Activated T-cell treated with anti-CD3 and anti-CD28 coated beads, Interleukin-2, amount 50 U/mL, for 1 hour (primary cell): ENCODE data around the gene POLG2.

Source experiments
- DNase-seq: peaks from one replicate; pipeline ENCODE4 v3.0.0-alpha.2; 2020

The POLG2 gene

DNA sequence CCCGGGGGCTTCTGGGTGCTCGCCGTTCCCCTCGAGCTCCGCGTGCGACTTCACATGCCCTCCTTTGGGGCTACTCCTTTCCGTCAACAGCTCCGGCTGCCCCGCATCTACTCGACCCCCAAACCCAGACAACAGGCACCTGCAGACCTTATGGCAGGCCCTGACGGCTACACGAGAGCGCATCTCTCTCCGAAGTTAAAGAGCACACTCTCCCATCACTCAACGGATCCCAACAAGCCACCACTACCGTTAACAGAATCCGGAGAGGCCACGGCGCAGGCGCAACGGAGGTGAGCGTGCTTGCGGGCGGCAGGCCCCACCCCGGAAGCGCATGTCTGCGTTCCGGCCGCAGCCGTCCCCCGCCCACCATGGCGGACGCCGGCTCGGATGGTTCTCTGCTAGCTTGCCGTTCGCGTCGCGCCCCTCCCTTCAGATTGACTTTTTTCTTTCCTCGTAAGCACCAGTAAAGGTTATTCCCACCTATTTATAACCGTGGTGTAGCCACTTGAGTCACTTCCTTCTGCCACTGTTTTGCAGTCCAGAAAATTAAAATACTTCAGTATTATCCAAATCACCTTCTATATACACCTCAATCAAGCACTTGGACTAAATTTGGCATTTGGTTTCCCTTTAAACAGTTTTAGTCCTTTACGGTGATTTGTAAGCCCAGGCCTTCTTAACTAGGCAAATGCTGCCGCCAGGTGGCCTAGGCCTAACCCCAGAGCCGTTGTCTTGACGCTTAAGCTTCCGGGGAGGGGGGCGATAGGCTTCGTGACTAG is at the start of gene POLG2:
POLG2 (minus strand) TSS at position 269 of the 779 bp plus-strand sequence; CDS start at position 183, 86 bp downstream.
- peak; percentile 95 for DNase-seq

DNA sequence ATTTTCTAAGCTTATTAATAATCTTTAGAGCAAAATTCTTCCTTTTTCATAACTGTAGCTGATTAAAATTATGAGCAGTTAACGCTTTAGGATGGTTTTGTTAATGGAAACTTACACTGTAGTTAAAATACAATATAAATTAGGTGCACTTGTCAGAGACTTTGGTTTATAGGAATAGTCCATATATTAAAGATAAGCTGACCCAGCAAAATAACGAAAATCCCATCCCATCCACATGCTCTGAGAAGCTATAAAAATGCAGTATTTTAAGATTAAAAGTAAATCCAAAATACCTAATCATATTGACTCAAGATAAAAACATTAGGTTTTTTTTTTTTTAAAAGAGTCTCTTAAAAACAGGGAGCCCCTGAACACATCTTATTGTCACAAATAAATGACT is 47.9 kb upstream of the POLG2 start:
- DNase-seq: no peak

DNA sequence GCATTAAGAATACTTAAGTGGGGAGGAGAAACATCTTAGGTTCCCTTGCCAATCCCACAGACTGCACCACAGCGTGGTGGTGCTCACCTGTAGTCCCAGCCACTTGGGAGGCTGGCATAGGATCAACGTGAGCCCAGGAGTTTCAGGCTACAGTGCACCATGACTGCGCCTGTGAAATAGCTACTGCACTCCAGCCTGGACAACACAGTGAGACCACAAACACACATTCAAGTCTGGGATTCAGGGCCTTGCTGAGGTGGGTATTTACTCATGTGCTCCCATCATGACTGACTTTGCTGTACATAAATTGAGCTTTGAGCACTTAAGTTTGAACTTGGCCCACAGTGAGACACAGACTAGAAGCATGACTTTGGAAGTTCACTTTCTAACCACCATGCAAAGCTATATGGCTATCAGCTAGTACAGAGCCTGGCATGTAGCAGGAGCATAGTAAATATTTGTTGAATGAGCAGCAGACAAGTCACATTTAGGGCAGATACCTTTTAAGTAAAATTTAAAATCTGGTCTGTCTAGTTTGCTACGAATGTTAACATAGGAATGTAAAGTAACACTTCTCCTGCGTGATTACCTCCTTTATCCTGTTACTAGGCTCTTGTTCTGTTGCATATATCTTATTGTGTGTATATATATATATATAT is 43.4 kb upstream of the POLG2 start:
- no peak for DNase-seq

DNA sequence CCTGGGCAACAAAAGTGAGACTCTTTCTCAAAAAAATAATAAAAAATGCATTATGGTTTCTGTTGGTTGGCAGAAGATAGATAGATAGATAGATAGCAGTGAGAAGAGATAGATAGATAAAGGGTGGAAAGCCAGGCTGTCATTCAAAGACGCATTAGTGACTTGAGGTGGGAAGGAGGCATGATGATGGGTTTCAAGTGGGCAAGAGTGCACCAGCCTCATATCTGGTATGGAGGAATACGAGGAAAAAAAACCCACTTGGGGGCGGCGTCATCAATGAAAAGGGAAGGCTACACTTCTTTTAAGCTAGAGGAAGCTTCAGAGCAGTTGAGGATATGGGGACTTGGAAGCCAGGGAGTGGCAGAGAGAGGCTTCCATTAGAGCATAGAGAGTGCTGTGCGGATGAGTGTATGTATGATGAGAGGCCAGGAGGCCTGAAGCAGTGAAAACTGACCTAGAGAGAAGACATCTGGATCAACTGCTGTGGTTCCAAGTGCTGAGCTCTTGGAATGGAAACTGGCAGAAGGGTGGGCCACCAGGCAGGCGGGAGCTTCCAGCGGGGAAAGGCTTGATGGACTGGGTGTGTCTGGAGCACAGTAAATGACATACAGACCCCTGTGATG is 41.8 kb upstream of the POLG2 start:
- DNase-seq: no peak

DNA sequence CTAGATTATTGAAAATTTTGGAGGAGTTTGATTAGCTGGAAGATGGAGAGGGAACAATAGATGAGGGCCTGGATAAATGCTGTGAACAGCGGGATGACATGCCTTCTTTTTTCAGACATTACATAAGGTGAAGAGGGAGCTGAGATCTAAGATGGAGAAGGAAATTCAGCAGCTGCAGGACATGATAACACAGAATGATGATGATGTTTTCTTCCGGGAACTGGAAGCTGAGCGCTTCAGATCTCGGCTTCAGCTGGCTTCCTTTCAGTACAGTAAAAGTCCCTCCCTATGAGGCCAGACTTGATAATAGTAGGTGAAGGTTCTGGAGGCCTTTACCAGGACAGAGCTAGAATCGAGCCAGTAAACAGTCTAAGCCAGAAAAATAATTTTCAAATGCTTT is 40.6 kb upstream of the POLG2 start:
- DNase-seq: no peak

DNA sequence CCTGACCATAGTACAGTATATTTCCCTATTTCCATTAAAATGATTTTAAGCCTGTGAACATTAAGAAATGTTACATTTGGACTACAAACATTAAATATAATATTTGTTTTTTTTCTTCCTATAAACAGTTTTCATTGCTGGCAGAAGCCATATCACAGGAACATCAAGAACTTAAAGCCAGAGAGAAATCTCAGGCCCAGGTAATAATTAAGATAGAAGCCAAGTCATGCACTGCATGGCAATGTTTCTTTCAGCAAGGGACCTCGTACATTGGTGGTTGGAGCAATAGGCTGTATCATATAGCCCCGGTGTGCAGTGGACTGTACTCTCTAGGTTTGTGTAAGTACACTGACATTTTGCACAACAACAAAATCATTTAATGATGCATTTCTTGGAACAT is 40.1 kb upstream of the POLG2 start:
- no peak for DNase-seq

DNA sequence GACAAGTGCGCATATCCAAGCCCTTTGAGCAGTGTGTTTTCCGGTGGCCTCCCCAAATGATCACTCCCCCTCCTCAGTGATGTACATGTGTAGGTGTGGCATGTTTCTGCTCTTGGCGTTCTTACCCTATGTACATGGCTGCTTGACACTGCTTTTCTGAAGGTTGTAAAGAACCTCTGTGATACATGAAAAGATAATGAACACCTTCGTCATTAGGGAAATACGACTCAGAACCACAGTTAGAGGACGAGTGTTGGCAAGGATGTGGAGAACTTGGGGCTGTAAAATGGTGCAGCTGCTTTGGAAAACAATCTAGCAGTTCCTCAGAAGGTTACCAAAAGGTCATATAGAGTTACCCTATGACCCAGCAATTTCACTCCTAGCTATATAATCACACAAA is 38.5 kb upstream of the POLG2 start:
- DNase-seq: no peak

DNA sequence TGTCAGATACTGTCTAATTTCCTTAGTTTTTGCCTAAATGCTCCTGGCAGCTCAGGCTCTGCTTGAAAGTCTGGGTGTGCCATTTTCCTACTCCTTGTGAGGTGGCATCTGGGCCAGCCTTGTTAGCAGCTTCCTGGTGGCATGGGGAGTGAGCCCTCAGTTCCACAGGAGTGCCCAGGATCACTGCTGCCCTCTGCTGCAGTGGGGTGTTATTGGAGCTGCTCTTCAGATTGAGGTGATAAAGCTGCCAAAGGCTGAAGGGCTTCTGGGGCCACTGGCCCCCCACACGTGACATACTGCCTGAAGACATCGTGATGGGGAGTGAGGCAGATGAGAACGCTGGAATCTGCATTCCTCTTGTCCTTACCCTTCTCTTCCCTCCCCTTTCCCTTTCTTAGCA is 37.3 kb upstream of the POLG2 start:
- no peak for DNase-seq

DNA sequence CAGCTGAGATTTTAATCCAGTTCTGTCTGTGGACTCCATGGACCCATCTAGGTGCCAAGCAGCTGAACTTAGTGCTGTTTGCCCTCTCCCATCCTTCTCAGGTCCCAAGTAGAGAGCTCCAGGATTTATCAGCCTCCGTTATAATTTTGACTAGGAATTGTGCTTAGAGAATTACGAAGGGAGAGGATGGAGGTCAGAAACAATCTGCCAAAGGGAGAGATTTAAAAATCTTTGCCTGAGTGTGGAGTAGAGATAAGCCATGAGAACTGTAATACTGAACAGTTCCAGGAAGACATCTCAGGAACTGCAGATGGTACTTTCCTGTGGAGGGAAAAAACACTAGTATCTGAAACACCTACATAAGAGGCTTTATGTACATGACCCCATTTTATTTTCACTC is 36.9 kb upstream of the POLG2 start:
- no peak for DNase-seq

DNA sequence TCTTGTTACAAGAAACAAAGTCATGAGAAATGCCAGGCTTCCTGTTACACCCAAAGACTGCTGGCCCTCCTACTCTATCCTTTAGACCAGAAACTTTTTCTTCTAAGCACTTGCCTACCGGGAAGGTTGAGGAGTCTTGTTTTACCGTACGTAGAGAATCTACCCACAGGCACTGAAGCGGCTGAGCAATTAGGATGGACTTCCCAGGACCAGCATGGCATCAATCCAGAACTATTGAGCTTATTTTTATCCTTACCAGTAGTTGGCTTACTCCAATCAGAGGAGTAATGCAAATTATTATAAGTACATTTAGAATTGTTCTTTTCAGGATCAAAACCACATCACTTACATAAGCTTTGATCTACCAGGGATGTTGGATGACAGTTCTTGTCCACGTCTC is 35.6 kb upstream of the POLG2 start:
- DNase-seq: no peak

DNA sequence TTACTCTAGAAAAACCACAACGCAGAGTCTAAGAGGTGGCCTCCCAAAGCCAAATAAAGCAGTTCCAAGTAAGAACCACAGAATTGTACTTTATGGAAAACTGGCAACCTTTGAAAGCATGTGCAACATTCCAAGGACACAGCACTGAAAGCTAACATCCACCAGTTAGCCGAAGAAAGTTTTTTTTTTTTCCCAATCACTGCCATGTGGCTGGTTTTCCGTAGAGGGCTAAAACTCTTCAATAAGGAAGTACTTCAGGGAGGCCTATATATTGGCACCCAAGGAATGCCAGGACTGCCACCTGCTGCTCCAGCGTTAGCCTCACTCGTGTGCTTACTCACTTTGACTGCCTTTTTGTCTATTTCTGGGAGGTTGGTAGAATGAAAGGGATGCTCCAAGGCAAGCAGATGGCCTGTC is 35.1 kb upstream of the POLG2 start:
- no peak for DNase-seq

DNA sequence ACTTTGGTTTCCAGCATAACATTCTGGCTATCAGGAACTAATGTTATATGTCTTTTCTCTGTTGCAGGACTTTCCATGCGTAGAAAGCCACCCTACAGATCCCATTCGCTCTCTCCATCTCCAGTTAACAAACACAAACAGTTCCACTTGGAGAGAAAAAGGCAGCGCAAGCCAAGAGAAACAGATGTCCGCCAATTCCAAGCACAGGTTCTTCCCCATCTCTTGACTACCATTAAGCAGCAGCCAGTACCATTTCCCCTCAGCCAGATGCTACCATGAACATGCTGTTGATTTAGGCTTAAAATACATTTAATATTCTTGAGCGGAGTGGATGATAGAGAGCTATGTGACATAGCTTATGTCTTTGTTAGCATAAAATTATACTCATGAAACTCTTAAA is 32.4 kb upstream of the POLG2 start:
- DNase-seq: no peak

DNA sequence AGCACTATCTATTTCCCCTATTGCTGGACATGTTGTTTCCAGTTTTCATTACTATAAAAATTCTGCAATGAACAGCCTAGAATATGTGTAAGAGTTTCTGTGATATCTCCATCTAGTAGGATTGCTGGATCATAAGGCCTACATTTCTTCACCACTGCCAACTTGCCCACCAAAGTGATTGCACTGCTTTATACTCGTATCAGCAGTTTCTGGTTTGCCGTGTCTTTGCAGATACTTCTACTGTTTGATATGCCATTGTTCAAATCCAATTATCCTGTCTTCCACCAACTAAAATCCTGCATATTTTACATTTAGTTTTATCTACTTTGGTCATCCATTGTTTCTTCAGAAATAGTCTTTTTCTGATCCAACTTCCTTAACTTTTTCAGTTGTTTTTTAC is 31.1 kb upstream of the POLG2 start:
- no peak for DNase-seq

DNA sequence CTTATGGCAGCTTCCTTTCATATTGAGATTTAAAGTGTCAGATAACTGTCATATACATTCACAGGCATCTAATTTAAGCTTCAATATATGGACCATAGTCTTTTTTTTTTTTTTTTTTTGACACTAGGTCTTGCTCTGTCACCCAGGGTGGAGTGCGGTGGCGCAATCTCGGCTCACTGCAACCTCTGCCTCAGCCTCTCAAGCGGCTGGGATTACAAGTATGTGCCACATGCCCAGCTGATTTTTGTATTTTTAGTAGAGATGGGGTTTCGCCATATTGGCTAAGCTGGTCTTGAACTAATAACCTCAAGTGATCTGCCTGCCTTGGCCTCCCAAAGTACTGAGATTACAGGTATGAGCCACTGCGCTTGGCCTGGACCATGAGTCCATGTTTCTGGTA is 23.5 kb upstream of the POLG2 start:
- no peak for DNase-seq

DNA sequence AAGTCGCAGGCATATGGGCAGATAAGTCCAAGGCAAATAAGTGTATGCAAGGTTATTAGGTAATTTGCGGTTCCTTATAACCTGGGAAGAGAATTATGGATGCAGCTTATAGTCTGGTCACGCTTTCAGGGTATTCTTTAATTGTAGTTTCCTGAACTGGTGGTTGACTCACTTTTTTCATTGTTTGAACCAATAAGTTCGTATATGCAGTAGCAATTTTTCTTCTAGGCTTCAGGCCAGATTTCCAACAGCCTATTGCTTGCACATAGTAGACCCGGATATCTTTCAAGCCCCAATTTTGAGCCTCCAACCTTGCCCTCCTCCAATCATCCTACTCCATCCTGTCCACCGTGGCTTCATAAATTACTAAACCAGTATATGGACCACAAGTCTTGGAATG is 22.7 kb upstream of the POLG2 start:
- no peak for DNase-seq

DNA sequence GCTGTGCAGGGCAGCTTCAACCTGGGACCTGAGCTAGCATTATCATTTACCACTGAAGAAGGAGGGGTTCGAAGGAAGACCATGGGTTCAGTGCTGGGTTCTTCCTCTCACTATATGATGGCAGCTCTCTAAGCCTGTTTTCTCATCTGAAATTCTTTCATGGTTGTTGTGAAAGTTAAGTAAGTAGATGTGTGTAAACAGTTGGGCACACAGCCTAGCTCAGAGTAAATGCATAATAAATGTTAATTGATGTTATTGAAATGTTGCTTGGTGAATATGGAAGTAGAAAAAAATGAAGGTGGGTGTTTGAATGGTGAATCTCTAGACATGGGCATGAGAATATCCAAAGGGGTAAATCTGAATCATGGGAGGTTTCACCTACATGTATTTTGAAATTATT is 19.0 kb upstream of the POLG2 start:
- DNase-seq: no peak

DNA sequence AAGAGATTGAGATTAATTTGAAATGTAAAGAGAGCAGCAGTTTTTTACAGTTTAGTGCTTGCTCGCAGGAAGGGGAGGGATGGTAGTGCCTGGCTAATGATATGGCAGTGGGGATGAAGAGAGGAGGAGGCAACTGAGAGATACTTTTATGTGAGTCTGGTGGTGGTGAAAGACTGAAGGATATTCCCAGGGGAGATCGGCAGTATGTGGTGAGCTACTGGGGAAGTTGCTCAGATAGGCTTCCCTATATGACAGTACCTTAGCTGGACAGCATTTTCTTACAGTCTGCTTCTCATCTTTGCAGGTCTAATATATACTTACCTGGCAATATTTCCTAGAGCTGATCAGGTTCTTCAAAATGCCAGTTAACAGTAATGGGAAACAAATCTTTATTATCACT is 18.6 kb upstream of the POLG2 start:
- no peak for DNase-seq

DNA sequence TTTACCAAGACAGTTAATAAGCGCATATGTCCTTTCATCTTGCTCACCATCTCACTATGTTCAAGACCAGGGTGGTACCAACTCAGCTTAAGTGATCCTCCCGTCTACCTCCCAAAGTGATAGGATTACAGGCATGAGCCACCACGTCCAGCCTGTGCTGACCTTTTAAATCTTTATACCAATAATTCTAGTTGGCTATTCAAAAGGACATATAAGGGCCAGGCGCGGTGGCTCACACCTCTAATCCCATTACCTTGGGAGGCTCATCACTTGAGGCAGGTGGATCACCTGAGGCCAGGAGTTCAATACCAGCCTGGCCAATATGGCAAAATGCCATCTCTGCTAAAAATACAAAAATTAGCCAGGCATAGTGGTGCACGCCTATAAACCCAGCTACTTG is 12.3 kb upstream of the POLG2 start:
- no peak for DNase-seq

DNA sequence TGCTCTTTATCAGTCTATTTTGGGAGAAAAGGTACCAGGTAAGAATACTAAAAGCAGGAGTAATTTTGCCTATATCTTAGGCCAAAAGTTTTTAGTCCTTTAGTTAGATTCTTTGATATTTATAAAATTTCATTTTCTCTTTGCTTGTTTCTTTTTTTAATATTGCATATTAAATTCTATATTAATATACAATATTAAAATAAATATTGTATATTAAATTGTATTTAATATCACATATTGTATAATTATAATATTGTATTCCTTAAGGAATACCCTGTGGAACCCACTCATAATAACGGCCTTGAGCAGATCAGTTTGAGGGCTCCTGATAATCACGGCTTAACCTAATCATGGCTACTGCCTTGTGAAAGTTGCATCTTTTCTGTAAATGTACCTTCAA is 11.8 kb upstream of the POLG2 start:
- DNase-seq: no peak

DNA sequence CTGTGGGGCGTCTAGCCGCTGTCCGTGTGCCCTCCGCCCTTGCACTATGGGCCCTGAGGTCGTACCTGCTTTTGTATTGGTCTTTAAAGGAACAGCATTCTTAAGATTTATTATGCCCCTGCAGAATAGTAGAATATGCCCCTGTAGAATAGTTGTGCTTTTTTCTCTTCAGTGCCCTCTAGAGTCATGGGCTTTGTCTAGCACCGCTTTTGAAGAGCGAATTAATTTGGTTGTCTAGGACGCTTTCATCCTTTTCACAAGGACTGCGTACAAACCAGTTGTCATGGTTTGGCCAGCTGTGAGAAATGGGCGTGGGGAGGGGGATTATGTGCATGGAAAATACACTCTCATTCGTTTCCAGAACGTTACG is 10.5 kb upstream of the POLG2 start:
- no peak for DNase-seq

DNA sequence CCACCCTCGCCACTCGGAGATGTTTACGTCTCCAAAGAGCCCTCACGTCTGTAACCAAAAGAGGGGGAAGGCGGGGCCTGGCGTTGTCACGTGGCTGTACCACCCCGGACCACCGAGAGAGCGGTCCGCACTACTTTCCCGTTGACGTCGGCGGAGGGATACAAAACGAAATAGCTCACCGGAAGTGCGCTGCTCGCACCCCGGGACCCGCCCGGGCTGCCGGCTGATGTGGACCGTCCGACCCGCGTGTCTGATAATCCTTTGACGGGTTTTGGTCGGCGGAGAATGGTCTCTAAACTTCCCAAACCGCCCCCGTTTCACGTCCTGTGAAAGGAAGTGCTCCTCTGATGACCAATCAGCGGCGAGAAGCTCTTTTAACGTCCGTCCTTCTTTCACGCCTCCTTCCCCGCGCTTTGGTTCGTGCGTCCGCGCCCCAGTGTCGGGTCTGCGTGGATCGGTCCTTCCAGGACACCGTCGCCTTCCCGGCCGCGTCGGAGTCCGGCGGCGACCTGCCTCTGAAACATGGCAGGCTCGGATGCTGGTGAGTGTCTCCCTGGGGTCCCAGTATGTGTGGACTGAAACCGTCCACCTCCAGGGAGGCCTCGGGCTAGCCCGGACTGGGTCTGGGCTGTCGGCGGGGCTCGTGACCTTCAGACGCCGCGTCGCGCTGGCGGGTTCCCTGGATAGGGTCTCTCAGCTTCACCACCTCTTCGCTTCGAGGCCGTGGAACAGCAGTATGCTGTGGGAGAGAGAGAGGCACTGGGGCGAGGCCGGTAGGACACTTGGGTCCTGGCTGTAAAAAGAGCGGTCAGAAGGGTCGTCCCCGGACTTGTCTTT is 9.9 kb upstream of the POLG2 start, which contains the start of gene CEP95:
CEP95 (plus strand) TSS at position 402 of the 837 bp plus-strand sequence; CDS start at position 523, 121 bp downstream.
- DNase-seq: peak; percentile 92

DNA sequence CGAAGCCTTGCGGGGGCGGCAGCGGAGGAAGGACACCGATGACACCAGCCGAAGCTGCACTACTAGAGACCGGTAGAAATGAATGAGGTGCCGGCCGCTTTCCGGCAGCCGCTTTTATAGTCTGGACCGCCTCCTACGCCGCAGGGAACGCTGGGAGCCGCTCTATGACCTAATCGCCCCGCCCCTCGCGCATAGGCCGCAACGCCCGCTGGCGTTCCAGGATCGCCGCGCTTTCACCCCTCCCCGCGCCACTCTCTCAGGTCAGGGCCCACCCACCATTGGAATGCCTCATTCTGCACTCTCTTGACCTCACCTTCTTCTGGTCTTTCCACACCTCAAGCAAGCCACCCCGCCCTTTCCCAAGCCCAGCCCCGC is 9.3 kb upstream of the POLG2 start, which contains the start of gene DDX5:
DDX5 (minus strand) TSS at position 89 of the 375 bp plus-strand sequence. CDS start 170 bp downstream, outside the sequence.
- DNase-seq: peak; percentile 97
